GM20431 (cell line): ENCODE measurements around the gene RNU6-9.
"Not testable (repeated sequence)": the region's sequence is repeated elsewhere in the genome, so short reads cannot be mapped to it uniquely, and the experiment has no call there.

ENCODE experiments used
- in situ Hi-C: fragments of 300-500 bp; cut with MseI, MboI; formaldehyde crosslinking; loops from one replicate; pipeline ENCODE4 v1.15.0; 2020; ENCODE audit warnings: low sequenced_read_pairs; ENCODE audit not compliant: unreplicated experiment

The RNU6-9 gene

DNA sequence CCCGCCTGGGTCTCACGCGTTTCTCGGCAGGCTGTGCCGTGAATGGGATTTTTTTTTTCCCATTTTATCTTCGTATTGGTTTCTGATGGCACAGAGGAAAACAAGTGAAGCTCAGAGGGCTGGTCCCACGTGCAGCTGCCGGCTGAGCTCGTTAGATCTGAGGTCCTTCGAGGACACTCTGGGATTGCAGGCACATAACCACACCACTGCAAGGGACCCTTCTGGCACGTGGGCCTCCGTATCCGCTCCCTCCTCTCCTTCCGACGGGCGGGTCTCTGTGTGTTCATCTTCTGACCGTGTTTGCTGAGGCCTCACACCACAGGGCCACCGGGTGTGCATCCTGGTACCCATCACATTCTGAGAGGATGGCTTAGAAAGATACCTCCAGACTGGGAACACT is 17.2 kb upstream of the RNU6-9 start:
- in situ Hi-C loops: no loop called here

DNA sequence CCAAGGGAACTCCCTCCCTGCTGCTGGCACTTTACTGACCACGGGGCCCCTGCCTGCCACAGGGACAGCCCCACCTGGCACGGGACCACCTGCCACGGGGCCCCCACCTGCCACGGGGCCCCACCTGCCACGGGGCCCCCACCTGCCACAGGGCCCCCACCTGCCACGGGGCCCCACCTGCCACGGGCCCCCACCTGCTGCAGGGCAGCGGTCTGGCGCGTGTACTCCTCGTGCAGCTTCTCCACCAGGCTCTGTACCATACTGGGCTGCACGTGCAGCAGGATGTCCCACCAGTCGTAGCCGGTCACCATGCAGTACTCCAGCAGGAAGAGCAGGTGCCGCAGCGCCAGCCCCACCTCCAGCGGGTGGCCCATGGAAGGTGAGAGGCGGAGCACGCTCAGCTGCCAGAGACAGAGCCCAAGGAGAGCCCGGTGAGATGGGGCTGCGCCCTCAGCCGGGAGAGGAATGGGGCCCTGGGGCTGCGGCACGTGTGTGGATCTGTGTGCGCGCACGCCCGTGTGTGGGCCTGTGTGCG is 16.4 kb upstream of the RNU6-9 start:
- in situ Hi-C loops: no loop called here

DNA sequence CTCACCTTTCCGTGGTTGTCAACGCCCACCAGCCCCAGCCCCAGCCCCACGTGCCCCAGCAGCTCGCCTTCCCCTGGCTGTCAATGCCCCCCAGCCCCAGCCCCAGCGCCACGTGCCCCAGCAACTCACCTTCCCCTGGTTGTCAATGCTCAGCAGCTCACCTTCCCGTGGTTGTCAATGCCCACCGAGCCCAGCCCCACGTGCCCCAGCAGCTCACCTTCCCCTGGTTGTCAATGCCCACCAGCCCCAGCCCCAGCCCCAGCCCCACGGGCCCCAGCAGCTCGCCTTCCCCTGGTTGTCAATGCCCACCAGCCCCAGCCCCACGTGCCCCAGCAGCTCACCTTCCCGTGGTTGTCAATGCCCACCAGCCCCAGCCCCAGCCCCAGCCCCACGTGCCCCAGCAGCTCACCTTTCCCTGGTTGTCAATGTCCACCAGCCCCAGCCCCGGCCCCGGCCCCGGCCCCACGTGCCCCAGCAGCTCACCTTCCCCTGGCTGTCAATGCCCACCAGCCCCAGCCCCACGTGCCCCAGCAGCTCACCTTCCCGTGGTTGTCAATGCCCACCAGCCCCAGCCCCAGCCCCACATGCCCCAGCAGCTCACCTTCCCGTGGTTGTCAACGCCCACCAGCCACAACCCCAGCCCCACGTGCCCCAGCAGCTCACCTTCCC is 15.2 kb upstream of the RNU6-9 start:
- in situ Hi-C loops: not testable (repeated sequence)

DNA sequence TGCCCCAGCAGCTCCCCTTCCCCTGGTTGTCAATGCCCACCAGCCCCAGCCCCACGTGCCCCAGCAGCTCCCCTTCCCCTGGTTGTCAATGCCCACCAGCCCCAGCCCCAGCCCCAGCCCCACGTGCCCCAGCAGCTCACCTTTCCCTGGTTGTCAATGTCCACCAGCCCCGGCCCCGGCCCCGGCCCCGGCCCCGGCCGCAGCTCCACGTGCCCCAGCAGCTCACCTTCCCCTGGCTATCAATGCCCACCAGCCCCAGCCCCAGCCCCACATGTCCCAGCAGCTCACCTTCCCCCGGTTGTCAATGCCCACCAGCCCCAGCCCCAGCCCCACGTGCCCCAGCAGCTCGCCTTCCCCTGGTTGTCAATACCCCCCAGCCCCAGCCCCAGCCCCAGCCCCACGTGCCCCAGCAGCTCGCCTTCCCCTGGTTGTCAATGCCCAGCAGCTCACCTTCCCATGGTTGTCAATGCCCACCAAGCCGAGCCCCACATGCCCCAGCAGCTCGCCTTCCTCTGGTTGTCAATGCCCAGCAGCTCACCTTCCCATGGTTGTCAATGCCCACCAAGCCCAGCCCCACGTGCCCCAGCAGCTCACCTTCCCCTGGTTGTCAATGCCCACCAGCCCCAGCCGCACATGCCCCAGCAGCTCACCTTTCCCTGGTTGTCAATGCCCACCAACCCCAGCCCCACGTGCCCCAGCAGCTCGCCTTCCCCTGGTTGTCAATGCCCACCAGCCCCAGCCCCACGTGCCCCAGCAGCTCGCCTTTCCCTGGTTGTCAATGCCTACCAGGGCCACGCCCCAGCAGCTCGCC is 14.3 kb upstream of the RNU6-9 start:
- in situ Hi-C loops: not testable (repeated sequence)

DNA sequence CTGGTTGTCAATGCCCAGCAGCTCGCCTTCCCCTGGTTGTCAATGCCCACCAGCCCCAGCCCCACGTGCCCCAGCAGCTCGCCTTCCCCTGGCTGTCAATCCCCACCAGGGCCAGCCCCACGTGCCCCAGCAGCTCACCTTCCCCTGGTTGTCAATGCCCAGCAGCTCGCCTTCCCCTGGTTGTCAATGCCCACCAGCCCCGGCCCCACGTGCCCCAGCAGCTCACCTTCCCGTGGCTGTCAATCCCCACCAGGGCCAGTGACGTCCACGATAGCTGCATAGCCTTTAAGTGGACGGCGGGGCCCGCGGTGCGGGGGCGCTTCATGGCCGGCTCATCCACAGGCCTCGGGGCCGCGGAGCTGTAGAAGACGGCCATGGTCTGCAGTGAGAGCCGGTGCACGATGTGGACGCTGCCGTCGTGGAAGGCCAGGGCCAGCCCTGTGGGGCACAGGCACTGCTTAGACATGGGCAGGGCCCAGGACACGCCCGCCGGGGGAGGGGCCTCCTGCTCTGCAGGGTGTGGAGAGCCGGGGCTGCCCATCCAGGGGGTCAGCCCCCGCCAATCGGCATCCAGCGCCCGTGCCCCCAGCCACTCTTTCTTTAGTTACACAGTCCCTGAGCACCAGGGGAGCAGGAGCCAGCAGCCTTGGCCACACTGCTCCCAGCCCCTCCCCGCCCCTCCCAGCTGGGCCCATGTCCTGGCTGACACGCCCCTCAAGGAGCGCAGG is 13.4 kb upstream of the RNU6-9 start:
- in situ Hi-C loops: no loop called here

DNA sequence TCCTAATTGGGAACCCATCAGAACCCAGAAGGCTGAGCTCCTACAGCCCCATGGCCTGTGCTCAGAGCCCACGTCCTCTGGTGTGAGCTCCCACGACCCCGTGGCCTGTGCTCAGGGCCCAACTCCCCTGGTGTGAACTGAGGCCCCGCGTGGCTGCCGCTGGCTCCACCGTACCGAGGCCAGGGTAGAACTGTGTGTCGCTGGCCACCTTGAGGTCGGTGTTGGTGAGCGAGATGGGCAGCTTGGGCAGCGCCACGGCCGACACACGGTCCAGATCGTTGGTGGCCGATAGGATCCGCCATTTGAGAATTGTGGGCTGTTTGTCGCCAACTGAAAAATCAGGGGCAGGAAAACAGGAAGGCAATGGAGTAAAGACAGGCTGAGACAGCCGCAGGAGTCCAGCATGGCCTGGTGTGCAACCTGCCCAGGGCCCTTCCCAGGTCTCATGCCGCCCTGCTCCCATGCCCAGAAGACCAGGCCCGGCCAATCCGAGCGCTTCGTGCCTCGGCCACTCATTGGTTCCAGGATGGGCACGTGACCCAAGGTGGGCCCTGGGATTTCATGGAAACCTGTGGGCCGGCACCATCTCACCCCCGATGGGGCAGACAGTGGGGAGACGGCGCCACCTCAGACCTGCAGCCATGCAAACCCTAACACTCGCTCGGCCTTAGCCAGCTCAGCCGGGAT is 11.8 kb upstream of the RNU6-9 start:
- in situ Hi-C loops: no loop called here

DNA sequence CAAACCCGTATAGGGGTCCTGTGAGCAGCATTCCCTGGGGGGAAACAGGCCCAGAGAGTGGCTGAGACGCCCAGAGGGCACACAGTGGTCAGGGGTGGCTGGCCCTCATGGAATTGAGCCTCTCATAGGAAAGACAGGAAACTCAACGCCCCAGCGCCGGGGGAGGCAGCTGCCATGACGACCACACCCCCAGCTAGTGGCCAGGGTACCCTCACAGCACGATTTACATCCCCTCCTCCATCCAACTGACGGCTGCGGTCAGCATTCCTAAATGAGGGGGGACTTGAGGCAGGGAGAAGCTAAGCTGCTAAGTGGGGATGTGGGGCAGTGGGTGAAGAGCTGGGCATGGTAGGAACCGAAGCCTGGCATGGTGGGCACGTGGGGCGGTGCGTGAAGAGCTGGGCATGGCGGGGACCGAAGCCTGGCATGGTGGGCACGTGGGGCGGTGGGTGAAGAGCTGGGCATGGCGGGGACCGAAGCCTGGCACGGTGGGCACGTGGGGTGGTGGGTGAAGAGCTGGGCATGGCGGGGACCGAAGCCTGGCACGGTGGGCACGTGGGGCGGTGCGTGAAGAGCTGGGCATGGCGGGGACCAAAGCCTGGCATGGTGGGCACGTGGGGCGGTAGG is 10.3 kb upstream of the RNU6-9 start:
- in situ Hi-C loops: no loop called here

DNA sequence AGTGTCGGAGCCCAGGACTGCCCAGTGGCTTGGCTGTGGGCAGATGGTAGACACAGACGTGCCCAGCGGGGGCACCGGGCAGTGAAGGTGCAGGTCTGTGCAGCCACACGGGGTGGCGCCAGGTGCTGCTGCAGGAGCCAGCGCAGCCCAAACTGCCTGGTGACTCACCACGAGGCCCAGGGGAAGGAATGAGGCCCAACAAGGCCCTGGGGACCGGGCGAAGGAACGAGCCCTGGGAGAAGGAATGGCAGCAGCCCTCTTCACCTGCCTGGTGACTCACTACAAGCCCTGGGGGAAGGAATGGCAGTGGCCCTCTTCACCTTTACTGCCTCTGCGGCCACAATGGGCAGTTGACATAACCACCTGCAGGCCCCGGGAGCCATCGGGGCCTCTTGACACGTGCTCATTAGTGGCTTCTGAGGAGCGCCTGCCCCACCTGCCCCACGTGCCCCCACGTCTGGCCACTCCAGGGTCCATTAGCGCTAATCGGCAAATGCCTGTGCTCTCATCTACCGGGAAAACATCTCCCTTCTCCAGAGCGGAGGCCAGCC is 9.5 kb upstream of the RNU6-9 start:
- in situ Hi-C loops: no loop called here

DNA sequence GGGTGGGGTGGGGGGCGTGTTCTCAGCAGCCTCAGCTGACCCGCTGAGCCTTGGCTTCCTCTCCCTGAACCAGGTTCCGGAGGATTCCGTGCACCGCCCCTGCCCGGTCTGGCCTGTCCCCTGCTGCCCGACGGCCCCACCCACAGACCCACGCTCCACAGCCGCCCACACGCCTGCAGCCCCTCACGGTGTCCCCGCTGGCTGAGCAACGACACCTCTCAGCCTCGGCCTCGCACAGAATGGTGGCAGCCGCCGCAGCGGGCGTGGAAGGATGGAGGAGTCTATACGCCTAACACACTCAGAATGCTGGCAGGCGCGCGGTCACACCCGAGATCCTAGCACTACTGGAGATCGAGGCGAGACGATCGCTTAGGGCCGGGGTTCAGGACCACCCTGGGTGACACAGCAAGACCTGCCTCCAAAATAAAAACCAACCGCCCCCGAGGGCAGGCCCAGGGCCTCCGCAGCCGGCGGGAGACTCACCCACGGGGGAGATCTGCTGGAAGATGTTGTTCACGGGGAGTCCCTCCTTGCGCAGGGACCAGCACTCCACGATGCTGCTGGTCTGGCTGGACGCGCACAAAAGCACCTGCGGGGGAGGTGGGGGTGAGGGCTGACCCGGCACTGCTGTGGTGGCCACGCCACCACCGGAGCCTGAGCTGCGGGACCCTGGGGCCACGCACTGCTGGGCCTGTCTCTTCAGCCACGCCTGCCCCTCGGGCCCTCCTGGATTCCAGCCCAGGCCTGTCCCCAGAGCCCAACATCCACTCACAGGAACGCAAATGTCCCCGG is 8.7 kb upstream of the RNU6-9 start:
- in situ Hi-C loops: no loop called here

DNA sequence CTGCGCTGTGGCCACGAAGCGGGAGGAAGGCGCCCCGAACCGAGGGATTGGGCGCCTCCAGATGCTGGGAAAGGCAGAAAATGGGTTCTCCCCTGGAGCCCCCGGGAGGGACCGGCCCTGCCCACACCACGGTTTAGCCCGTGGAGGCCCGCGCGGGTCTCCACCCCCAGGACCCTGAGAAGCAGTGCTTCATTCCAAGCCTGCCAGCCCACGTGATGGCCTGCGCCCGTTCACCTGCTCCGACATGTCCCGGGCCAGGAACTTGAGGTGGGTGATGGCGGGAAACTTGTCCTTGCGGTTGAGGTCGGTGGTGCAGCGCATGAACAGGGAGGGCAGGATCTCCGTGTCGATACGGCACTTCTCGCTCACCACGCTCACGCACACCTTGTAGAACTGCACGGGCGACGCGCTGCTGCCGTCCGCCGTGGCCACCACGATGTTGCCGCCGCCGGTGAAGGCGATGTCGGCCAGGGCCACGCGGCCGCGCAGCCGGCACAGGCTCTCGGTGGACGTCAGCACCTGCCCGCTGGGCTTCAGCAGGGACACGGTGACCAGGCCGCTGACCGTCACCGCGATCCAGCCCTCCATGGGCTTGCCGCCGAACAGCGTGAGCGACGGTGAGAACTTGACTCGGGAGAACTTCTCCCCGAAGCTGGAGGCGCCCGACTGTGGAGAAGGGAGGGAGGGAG is 7.6 kb upstream of the RNU6-9 start:
- in situ Hi-C loops: no loop called here

DNA sequence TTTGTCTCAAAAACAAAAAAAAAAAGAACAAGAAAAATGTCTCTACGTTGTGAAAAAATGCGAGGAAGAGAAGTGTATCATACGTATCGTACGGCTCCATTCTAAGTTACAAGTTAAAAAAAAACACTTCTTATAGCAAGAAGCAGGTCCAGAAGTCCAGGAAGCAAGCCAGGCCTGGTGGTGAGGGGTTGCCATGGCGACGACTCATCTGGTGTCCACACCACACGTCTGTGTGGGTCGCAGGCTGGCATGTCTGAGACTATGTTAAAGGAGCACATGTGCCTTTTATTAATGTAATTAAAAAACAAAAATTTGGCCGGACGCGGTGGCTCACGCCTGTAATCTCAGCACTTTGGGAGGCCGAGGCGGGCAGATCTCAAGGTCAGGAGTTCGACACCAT is 6.2 kb upstream of the RNU6-9 start:
- in situ Hi-C loops: no loop called here

DNA sequence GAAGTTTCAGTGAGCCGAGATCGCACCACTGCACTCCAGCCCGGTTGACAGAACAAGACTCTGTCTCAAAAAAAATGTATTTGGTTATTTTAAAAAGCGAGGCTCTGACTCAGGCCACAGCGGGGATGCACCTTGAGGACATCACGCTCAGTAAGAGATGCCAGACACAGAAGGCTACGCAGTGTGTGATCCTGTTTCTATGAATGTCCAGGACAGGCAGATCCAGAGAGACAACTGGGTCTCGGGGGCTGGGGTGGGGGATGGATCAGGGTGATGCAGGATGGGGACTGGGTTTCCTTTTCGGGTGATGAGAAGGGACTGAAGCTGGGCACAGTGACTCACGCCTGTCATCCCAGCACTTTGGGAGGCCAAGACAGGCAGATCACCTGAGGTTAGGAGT is 5.7 kb upstream of the RNU6-9 start:
- in situ Hi-C loops: no loop called here

DNA sequence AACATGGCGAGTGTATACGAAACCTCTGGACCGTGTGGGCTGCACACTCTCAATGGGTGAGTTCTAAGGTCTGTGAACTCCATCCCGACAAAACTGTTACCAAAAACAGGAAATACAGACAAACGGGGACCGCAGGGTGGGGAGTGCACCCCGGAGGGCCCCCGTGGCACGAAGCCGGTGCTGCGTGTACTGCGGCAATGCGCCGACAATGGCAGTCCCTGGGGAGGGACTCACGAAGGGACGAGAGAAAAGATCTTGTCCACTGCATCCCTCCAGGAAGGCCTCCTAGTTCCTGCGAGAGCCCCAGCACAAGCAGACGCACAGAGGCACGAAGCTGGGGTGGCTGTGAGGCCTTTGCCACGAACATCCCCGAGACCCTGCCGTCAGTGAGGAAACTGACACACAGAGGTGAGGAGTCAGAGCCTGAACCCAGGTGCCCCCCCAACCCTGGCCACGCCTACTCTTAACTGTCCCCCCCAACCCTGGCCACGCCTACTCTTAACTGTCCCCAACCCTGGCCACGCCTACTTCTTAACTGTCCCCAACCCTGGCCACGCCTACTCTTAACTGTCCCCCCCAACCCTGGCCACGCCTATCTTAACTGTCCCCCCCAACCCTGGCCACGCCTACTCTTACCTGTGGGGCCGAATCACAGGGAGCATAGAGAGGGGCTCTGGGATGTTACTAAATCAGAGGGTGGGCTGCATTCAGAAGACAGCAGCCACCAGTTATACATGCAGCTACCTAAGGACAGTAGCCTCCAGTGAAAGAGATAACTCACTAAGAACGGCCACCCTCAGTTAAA is 4.5 kb upstream of the RNU6-9 start:
- in situ Hi-C loops: no loop called here

DNA sequence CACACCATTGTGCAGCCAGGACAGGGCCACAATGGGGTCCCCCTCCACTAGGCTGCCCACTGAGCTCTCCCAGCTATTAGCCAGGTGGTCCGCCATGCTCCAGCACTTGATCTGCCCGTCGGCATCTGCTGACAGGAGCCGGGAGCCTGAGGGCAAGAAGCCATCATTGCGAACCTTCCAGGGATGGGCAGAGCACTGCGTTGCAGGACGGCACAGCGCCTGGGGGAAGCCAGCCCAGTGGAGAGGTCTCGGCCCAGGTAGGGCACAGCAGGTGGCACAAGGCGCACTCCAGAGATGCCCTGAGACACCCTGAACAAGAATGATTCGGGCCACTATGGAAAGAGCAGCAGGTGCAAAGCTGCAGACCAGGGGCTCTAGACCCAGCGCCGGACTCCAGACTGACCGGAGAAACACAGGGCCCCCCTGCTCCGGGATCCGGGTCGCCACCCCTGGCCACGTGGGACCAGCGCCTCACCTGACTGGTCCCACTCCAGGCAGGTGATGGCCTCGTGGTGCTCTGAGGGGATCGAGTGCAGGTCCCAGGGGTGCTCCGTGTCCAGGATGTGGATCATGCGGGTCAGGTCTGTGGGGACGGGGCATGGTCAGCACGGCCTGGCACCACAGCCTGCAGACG is 3.5 kb upstream of the RNU6-9 start:
- in situ Hi-C loops: no loop called here

DNA sequence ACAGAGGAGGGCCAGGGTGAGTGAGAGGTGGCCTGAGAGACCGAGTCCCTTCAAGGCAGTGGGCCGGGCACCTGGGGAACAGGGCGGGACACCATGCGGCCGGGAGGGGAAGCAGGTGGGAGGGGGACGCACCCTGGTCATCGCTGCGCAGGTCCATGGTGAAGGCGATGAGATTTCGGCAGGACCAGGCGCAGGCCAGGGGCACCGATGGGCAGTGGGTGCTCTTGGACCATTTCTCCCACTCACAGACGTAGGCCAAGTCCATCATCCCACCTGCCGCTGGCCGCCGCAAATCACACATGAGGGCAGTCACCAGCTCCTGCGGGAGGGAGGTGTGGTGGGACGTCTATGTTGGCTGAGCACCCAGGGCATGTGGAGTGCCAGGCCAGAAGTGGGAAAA is 2.5 kb upstream of the RNU6-9 start:
- in situ Hi-C loops: no loop called here

DNA sequence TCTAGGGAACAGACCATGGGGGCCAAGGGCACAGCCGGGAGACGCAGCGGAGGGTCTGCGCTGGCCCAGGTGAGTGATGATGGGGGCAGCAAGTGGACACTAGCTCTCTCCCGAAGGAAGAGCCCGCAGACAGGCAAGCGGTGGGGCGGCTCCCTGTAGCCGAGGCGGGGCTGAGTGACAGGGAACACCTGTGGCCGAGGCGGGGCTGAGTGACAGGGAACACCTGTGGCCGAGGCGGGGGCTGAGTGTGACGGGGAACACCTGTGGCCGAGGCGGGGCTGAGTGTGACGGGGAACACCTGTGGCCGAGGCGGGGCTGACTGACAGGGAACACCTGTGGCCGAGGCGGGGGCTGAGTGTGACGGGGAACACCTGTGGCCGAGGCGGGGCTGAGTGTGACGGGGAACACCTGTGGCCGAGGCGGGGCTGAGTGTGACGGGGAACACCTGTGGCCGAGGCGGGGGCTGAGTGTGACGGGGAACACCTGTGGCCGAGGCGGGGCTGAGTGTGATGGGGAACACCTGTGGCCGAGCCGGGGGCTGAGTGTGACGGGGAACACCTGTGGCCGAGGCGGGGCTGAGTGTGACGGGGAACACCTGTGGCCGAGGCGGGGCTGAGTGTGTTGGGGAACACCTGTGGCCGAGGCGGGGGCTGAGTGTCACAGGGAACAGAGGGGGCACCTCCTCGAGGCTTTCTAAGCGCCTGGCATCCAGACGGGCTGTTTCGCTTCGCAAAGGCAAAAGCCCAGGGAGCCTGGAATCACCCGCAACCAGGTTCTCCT is 1.7 kb upstream of the RNU6-9 start:
- in situ Hi-C loops: not testable (repeated sequence)
